Measurements from ENCODE around the gene SLIT3.

DNA sequence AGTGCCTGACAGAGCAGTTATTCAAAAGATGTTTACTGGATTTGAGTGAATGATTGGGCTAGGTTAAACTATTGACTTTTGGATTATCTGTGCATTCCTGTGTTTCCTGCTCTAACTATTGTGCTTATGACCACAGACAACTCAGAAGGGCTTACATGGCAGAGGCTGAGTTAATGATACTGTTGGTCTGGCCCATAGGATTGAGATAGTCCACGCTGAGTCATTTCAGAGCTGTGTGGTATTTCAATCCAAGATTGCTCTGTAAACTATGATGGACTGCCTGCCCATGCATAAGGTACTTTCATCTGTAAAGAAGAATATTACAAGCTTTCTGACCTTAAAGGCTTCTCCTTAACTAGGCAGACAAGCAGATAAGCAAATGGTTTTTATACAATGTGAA is 49.1 kb upstream of the SLIT3 start:
- TF ChIP-seq CTCF (IDR thresholded peaks at IDR 0.05; ENCODE audit: low read depth, low read length, poor library complexity, severe bottlenecking) (no peak), EZH2phosphoT487 (IDR thresholded peaks at IDR 0.05; ENCODE audit: borderline replicate concordance, low read length) (no peak)

Measured in DOHH2 (cell line).